D721Med (cell line): ENCODE measurements around the gene CMTM7.

ENCODE experiments used
- DNase-seq: peaks from one replicate; pipeline ENCODE4 v3.0.0; 2011; ENCODE audit warnings: low spot score; ENCODE audit not compliant: insufficient read length
- FAIRE-seq: peaks from 2 replicates; lab custom pipeline; 2011; peaks lifted over from hg19 to GRCh38; lab: Jason Lieb, UNC
- TF ChIP-seq, protein P1 (sequence below): IDR thresholded peaks from 2 replicates; pipeline ENCODE4 v1.5.1; 2012; ENCODE audit warnings: mild to moderate bottlenecking, control low read depth; ENCODE audit not compliant: insufficient read depth; ENCODE audit errors: missing control alignments

CMTM7 gene

DNA sequence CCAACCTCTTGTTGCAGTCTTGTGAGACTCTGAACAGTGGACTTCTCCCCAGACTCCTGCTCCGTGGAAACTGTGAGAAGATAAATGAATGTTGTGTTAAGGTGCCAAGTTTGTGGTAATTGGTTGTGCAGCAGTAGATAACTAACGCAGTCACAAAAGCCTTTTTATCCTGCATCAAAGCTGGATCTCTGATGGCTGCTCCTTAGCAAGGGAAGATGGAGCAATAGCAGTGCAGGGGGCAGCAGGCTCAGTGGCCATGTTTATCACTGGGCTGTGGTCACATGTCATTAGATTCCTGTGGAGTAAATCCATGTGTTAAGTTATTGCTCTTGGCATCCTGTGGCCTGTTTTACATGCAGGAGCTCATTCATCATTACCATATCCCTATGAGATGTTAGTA, 13.5 kb downstream of the CMTM7 start:
- TF ChIP-seq, protein P1, sequence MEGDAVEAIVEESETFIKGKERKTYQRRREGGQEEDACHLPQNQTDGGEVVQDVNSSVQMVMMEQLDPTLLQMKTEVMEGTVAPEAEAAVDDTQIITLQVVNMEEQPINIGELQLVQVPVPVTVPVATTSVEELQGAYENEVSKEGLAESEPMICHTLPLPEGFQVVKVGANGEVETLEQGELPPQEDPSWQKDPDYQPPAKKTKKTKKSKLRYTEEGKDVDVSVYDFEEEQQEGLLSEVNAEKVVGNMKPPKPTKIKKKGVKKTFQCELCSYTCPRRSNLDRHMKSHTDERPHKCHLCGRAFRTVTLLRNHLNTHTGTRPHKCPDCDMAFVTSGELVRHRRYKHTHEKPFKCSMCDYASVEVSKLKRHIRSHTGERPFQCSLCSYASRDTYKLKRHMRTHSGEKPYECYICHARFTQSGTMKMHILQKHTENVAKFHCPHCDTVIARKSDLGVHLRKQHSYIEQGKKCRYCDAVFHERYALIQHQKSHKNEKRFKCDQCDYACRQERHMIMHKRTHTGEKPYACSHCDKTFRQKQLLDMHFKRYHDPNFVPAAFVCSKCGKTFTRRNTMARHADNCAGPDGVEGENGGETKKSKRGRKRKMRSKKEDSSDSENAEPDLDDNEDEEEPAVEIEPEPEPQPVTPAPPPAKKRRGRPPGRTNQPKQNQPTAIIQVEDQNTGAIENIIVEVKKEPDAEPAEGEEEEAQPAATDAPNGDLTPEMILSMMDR, result no peak
- no peak for DNase-seq
- FAIRE-seq, result no peak

DNA sequence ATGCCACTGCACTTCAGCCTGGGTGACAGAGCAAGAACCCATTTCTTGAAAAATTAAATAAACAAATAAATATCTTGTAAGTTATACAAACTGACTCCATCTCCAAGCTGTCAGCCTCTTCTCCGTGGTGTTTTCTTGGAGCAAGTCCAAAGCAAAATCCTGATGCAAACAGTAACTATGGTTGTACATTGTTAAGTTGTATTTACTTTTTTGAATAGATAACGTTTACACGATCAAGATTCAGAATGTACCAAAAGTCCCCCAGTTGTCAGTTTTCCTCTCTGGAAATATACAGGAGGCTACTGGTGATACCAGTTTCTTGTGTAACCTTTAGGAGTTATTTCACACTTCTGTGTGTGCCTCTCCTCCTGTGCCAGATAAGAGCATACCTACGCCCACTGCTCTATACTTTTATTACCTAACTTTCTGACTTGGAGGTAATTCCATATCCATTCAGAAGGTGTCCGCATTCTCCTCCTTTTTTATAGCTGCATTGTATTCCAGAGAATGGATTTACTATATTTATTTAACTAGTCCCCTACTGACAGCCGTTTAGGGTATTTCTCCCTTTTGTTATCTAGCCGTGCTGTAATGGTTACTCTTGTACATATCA, 14.2 kb downstream of the CMTM7 start:
- FAIRE-seq, result no peak
- no peak for DNase-seq
- TF ChIP-seq, protein P1, result no peak

DNA sequence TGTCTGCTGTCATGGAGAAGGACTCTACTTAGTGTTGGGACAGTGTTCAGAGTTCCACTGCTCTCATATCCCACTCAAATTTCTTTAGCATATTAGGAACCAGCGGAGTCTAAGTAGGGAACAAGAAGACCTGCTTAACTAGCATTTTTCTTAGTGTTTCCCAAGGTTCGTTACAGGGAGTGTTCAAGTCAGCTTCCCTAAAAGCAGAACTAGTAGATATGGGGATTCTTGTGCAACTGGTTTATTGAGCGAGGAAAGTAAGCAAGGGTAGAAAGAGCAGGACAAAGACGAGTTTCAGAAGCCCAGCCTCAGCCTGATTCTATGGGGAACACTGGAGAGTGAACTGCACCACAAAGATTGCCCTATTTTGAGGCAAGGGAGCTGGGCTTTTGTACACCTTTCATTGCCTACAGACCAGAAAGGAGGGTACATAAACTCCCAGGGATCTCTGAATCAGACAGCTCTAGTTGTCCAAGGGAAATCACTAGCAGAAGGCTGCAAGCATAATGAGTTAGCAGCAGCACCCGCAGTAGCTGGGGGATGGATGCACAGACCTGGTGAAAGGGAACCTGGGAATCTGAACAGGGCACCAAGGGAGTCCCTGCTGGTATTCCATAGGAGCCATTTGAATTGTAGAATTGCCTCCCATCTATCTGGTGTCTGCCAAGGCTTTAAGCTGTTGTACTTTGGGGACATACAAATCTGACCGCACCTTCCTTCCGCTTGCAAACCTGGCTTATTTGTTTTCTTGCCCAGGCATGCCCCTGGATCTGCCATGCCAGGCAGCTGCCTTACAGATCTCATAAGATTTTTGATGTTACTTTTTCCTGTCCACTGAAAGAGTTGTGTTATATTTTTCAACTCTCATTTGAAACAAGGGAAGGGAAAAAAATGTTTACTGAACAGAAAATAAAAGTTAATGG, 15.1 kb downstream of the CMTM7 start:
- DNase-seq (no peak), FAIRE-seq (no peak)
- TF ChIP-seq, protein P1, result no peak

DNA sequence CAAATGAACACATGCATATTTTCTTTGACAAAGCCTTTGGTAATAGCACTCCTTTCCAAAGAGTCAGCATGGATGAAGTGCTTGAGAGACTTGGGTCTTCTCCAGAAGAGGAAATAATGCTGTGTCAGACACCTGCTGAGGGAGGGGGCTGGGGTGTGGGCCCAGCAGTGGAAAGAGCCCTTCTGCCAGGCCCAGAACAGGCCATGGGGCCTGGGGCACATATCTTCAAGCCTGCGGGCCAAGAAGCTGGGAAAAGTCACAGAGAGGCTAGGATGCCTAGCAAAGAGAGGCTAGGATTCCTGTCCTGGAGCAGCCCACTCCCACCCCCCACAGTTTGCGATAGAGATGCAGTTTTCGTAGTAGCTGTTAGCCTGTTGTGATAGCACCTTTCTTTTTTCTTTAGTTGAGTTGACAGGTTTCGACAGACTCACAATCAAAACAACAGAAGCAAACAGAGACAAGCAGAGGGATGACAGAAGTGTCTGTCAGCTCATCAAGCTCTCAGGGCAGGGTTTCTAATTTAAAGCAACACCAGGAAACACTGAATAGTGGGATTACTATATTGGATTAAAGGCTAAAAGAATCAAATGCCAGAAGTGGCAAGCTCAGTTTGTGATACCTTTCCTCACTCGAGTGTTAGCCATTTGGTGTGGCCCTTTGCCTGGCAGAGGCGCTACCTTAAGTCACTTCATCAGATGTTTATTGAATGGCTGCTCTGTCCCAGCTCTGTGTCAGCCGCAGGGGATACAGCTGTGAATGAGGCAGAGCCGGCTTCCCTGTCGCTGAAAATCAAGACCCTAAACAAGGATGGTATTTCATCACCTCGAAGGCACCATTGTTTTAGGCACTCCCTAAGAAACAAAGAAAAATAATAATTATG, 19.0 kb downstream of the CMTM7 start:
- TF ChIP-seq, protein P1, result no peak
- FAIRE-seq, result no peak

DNA sequence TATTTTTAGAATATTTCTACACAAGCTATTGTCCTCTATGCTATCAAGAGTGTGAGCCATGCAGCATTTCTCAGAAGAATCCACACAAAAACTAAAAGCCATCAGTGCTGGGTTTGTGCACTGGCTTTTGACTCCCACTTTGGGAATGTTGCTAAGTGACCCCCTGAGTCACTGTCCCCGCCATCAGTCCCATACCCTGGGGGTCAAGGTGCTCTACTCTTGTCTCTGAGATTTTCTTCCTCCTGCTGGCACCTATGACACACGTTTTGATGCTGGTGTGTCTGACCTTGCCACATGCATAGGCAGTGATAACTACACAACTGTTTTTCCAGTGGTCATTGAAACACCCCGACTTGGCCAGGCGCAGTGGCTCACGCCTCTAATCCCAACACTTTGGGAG, 19.8 kb downstream of the CMTM7 start:
- TF ChIP-seq, protein P1, result no peak
- DNase-seq, result no peak

More for the DNA sequence above, 19.0 kb downstream of the CMTM7 start:
- DNase-seq, result no peak

DNA sequence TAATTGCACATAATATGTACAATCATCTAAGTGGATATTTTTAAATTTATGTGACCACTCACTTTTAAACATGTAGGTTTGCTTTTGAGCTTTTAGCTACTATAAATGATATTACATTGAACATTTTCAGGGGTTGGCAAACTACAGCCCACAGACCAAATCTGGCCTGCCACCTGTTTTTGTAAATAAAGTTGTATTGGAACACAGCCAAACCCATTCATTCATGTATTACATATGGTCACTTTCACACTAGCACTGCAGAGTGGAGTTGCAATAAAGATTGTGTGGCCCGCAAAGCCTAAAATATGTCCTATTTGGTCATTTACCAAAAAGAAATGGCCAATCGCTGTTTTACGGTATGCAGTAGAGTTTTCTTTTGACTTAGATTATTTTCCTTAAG, 21.2 kb downstream of the CMTM7 start:
- DNase-seq, result no peak
- TF ChIP-seq, protein P1, result no peak
- no peak for FAIRE-seq

More for the DNA sequence above, 19.8 kb downstream of the CMTM7 start:
- no peak for FAIRE-seq
